GM18520 (cell line): ENCODE data around the gene CCDC24.

Source experiments
- ATAC-seq: cut with Tn5 transposase; IDR thresholded peaks from one replicate; pipeline ENCODE4 v1.9.1; 2021; ENCODE audit not compliant: unreplicated experiment

Gene CCDC24

GRCh38 chr1:43980255-43981134, 10.9 kb upstream of the CCDC24 start:
- no peak for ATAC-seq

GRCh38 chr1:43981135-43981491, 10.3 kb upstream of the CCDC24 start:
- no peak for ATAC-seq

DNA sequence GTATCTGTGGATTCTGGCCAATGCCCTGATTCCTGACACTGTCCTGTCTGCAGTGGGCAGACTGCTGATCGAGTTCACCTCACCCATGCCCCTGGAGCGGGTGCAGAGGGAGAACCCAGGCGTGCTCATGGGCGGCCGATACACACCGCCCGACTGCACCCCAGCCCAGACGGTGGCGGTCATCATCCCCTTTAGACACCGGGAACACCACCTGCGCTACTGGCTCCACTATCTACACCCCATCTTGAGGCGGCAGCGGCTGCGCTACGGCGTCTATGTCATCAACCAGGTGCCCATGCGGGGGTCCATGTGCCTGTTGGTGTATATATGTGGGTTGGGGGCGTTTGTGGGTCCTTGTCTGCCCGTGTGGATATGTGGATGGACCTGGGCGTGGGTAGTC, 9.8 kb upstream of the CCDC24 start:
- no peak for ATAC-seq

DNA sequence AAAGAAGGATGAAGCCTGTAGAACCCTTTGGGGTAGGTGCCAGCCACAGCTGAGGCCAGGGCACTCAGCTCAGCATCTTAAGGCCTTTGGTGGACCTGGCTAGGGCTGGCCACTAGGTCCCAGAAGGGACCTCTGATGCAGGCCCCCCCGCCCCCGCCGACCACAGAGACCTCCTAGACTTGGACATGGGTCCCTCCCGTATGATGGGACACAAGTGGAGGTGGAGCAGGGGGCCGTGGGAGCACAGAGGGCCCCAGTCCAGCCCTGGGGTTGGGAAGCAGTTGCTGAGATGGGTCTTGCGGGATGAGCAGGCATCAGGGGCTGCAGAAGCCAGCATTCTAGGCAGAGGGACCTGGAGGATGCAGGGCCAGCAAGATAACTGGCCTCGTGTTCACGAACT, 9.2 kb upstream of the CCDC24 start:
- ATAC-seq = no peak

- no peak for ATAC-seq
These were observed 8.6 kb upstream of the CCDC24 start for GRCh38 chr1:43982808-43983207.

DNA sequence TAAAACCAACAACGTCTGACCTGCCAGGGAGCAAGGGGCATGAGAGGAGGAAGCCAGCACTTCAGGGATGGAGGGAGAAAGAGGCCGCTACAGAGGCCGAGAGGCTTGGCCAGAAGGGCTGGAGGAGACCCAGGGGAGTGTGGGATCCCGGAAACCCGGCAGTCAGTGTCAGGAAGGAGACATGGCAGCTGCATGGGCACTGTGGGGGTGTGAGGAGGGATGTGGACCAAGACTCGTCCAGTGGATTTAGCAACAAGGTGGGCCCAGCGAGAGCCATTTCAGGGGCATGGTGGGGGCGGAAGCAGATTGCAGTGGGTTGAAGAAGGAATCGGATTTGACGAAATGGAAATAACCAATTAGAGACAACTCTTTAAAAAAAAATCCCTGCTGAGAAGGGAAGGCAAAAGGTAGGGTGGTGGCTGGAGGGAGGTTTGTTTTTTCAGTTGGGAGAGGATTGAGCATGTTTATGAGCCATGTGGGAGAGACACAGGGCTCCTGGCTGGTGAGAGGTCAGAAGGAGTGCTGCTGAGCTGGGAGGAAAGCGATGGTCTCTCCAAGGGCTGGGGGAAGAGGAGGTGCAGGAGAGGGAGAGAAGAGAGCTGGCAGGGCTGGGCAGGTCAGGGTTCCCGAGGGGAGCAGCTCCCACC, 8.0 kb upstream of the CCDC24 start:
- ATAC-seq = no peak

DNA sequence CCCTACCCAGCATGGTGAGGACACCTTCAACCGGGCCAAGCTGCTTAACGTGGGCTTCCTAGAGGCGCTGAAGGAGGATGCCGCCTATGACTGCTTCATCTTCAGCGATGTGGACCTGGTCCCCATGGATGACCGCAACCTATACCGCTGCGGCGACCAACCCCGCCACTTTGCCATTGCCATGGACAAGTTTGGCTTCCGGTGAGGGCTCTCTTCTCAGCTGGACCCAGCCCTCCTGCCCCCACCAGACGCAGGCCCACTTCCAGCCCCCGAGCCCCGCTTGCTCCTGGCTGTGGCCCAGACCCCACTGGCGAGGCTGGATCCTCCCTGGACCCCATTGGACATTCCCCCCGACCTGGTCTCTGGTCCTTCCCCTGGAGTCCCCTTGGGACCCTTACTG, 6.5 kb upstream of the CCDC24 start:
- ATAC-seq = no peak

GRCh38 chr1:43985984-43986595, 5.3 kb upstream of the CCDC24 start:
- no peak for ATAC-seq

GRCh38 chr1:43986712-43987111, 4.7 kb upstream of the CCDC24 start:
- ATAC-seq = no peak

DNA sequence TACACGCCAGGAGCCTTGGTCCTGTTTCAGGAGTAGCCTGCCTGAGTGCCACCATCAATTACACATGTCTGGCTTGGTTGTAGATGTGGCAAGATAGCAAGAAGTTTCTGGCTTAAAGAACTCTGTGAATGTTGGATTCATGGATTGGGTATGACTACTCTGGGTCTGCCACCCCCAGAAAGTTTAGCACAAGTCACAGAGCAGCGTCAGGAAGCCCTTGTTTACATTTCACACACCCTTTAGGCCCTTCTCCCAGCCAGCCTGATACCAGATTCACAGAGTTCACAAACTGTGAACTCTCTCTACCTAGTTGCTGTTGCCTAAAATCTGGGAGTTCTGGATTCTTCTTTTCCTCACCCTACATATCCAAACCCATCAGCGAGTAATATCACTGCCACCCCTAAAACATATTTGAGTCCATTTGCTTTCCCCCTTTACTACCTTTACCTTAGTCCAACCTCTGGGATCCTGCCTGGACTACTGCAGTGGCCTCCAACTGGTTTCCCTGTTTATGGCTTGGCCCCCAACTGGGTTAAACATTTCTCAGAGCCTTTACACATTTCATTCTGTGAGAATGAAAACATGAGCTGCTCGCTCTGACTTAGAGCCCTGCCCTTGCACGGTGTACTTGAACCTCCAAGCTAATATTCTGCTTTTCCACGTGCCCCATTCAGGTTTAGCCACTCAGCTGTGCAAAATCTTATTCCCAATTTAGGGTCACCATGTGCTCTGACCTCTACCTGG, 4.1 kb upstream of the CCDC24 start:
- ATAC-seq = no peak

GRCh38 chr1:43990271-43991199, 864 bp upstream of the CCDC24 start:
- ATAC-seq = no peak

DNA sequence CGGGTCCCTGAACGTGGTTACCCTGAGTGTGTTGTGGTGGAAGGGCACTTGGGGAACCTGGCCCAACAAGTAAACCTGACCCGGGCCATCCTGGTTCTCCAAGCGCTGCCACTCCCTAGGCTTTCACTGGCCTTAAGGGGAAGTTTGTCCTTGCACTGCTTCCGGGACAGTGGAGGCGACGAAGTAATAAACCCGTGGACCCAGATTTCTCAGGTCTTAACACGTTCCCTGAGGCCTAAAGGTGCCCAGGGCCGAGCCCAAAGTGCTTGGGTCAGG, 261 bp upstream of the CCDC24 start:
- ATAC-seq = no peak

DNA sequence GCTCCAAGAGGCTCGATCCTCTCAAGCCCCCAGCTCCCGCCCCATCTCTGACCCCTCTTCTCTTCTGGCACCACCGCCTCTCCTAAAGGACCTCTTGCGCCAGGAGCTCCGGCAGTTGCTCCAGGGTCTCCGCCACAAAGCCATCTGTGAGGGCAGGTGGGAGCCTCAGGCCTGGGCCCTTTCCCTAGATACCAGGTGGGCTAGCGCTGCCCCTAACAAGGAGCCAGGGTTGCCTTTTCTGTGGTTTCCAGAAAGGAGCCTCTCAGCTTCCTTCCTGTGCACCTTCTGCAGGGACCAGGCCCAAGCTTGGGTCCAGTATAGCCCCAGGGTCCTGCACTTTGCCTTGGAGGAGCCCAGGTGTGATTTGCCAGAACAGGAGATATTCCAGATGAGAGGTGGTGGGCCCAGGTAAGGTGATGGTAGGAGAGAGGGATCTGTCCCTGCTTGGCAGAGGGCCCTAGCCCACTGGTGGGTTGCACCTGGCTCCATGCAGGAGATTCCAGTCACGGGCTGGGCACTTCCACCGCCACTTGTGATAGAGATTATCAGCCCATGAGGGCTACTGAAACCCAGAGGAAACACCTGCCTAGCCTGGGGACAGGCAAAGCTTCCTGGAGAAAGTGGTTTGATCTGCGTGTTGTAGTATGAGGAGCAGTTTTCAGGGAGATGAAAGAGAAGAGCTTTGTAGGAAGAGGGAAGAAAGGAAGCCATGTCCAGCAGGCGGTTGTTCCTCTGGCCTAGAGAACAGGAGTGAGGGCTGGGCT, 1.0 kb downstream of the CCDC24 start:
- ATAC-seq = no peak

DNA sequence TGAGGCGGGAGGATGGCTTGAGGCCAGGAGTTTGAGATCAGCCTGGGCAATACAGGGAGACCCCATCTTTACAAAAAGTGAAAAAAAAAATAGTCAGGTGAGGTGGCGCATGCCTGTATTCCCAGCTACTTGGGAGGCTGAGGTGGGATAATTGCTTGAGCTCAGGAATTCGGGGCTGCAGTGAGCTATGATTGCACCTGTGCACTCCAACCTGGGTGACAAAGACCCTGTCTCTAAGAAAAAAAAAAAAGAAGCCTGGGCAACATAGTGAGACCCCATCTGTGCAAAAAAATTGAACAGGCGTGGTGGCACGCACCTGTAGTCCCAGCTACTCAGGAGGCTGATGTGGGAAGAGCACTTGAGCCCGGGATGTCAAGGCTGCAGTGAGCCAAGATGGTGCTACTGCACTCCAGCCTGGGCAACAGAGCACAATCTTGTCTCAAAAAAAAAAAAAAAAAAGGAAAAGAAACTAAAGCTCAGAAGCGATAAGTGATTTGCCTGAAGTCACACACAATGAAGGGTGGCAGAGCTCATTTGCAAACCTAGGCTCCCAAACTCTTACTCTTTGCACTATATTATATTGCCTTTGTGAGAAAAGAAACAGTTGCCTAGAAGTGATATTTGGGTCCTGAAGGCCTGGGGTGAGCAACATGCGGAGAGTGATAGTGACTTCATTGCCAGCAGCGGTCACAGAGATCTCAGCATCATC, 2.0 kb downstream of the CCDC24 start:
- no peak for ATAC-seq

- ATAC-seq = no peak
These were observed 2.7 kb downstream of the CCDC24 start for GRCh38 chr1:43994071-43994470.

- no peak for ATAC-seq
These were observed 3.7 kb downstream of the CCDC24 start for GRCh38 chr1:43994794-43995790.

GRCh38 chr1:43995984-43996732, 4.8 kb downstream of the CCDC24 start:
- no peak for ATAC-seq
